Measurements from ENCODE around the gene UBAP1. TPM values are rescaled to one million over a fixed set of nuclear protein-coding genes. Genes with fewer than 3 reads are reported as not detected.

UBAP1 gene
- total RNA-seq, 1 experiment from 2014 or later = 30.8 TPM

DNA sequence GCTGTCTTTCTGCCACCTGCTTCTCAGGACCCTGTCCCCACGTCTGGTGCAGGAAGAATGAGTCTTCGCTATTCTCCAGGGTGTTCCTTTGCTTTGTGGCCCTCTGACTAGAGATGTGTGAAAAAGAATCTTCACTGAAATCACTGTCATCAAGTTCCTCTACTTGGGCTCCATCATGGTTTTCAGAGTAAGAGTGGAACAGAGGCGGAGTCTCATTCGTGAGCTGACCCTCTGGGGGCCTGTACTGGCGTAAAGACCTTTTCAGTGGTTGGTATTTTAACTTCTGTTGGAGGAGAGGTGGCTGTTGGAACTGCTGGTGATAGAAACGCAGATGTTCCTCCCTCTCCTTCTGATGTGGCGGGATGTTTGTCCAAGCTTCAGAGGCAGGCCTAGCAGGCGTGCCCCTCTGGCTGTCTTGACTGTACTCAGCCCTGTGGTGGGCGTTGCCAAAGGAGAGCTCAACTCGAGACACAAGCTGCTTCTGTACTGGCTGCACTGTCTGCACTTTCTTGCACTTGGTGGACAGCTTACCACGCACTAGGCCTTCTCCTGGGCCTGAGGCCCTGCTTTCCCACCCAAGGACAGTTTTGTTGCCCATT is 78.2 kb downstream of the UBAP1 start:
- intact Hi-C loops (cut with micrococcal nuclease) = loop anchor here (5.0 to 10.0 kb wide), 2 partner anchors 120 to 348 kb away; partner anchors contain the start of gene MYORG
- POLR2A ChIA-PET = no interaction called here
- Histone ChIP-seq H3K9me3 (ENCODE audit: control insufficient read depth in 1 of 2, insufficient read depth in 1 of 2, low read depth in 1 of 2, low read length in 2 of 2) (no peaks in the 10 kb centered on the region), H4K20me1 (ENCODE audit: insufficient read depth) (no peaks in the 10 kb centered on the region), H3K79me2 (ENCODE audit: insufficient read depth, low read length) (no peaks in the 10 kb centered on the region), H3K27ac (ENCODE audit: low read depth, low read length) (no peak overlapping the region), H3K4me3 (replicated peaks in 1 of 2; ENCODE audit: low read depth in 1 of 2, low read length in 2 of 2) (no peak overlapping the region), H3K36me3 (ENCODE audit: control insufficient read depth in 1 of 2, insufficient read depth in 2 of 2, low read length in 2 of 2) (peaks cover 5 to 16% of the 10 kb centered on the region in 2 experiments; a peak in 2 of 4 replicates), H2AFZ (ENCODE audit: low read depth, low read length, poor library complexity, severe bottlenecking) (no peak overlapping the region), H3K4me1 (ENCODE audit: control insufficient read depth in 1 of 2, insufficient read depth in 2 of 2, low read length in 2 of 2) (peaks cover 0 to 26% of the 10 kb centered on the region in 2 experiments; a peak in 2 of 4 replicates), H3K27me3 (ENCODE audit: insufficient read depth, low read length) (no peaks in the 10 kb centered on the region), H3K9ac (ENCODE audit: low read length) (no peak overlapping the region), H3K4me2 (ENCODE audit: low read length) (no peak overlapping the region), H3K9me2 (ENCODE audit: insufficient read depth) (no peaks in the 10 kb centered on the region)
- no peak for TF ChIP-seq SRF (IDR thresholded peaks at IDR 0.05; ENCODE audit: low read depth)
- TF ChIP-seq REST (IDR thresholded peaks at IDR 0.05; ENCODE audit: low read depth) = no peak
- no peak for TF ChIP-seq CBX3 (IDR thresholded peaks at IDR 0.05; ENCODE audit: low read depth)
- no peak for TF ChIP-seq YY1 (IDR thresholded peaks at IDR 0.05; ENCODE audit: extremely low read depth, insufficient replicate concordance, low read depth, low read length)
- no peak for TF ChIP-seq JUND (IDR thresholded peaks at IDR 0.05)
- no peak for TF ChIP-seq POLR2A (IDR thresholded peaks at IDR 0.05; ENCODE audit: borderline replicate concordance, extremely low read depth, insufficient read depth, insufficient read length)
- TF ChIP-seq TCF7L2 (IDR thresholded peaks at IDR 0.05; ENCODE audit: borderline replicate concordance, extremely low read depth, insufficient read depth, insufficient read length) = no peak
- TF ChIP-seq SIN3A (IDR thresholded peaks at IDR 0.05; ENCODE audit: low read depth) = no peak
- no peak for TF ChIP-seq ELF1 (IDR thresholded peaks at IDR 0.05; ENCODE audit: borderline replicate concordance, low read depth)
- no peak for TF ChIP-seq EGR1 (IDR thresholded peaks at IDR 0.05; ENCODE audit: low read depth)
- TF ChIP-seq EZH2phosphoT487 (IDR thresholded peaks at IDR 0.05; ENCODE audit: borderline replicate concordance) = no peak
- TF ChIP-seq FOSL1 (IDR thresholded peaks at IDR 0.05; ENCODE audit: low read depth) = no peak
- TF ChIP-seq ZNF274 (IDR thresholded peaks at IDR 0.05; ENCODE audit: low read depth, low read length) = no peak
- TF ChIP-seq ZFX (IDR thresholded peaks at IDR 0.05) = no peak
- TF ChIP-seq, protein P1, sequence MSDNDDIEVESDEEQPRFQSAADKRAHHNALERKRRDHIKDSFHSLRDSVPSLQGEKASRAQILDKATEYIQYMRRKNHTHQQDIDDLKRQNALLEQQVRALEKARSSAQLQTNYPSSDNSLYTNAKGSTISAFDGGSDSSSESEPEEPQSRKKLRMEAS (IDR thresholded peaks at IDR 0.05) = no peak
- TF ChIP-seq EZH2 (IDR thresholded peaks at IDR 0.05) = no peak
- no peak for TF ChIP-seq CEBPB (IDR thresholded peaks at IDR 0.05; ENCODE audit: low read depth)
- no peak for TF ChIP-seq ATF3 (IDR thresholded peaks at IDR 0.05)
- TF ChIP-seq SP1 (IDR thresholded peaks at IDR 0.05; ENCODE audit: low read depth) = no peak
- no peak for TF ChIP-seq POLR2AphosphoS5 (IDR thresholded peaks at IDR 0.05; ENCODE audit: low read depth, low read length)
- ATAC-seq (no peak), DNase-seq (ENCODE audit: low read depth, low spot score) (no peak)
- RAD21 ChIA-PET (ENCODE audit: low non-redundant PET in 1 of 2, low total read pairs in 2 of 2, uncharacterized antibody in 2 of 2, unreplicated experiment in 2 of 2) = no interaction called here
- no TSS peak for BruUV-seq (replicated peaks)
- CTCF ChIA-PET = no interaction called here

Measured in HCT116 (cell line).